CD4-positive, alpha-beta T cell treated with Interleukin-15 for 4 hours (primary cell): ENCODE data around the gene MYBBP1A.
A peak's percentile ranks its signal among the peaks of the same experiment; 100 is the strongest.
"Not testable (repeated sequence)": the region's sequence is repeated elsewhere in the genome, so short reads cannot be mapped to it uniquely, and the experiment has no call there.

Experiments
- DNase-seq: peaks from one replicate; pipeline ENCODE4 v3.0.0-alpha.2; 2020; ENCODE audit warnings: low spot score

The MYBBP1A gene

DNA sequence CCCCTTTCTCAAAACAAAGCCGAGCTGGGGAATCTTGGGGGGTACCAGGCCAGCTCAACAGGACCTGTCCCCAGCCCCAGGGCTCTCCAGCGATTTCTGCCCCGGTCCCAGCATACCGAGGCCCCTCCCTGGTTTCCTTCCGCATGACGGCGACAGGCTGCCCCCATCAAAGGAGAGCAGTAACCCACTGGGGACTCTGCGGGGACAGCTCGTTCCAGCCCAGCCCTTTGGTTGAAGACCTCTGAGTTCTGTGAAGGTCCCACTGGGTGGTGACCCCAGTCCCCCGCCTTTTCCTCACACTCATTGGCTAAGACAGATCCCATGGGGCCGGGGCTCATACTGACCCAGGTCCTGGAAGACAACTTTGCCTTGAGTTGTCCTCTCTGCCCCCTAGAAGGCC is 33.2 kb upstream of the MYBBP1A start:
- no peak for DNase-seq

DNA sequence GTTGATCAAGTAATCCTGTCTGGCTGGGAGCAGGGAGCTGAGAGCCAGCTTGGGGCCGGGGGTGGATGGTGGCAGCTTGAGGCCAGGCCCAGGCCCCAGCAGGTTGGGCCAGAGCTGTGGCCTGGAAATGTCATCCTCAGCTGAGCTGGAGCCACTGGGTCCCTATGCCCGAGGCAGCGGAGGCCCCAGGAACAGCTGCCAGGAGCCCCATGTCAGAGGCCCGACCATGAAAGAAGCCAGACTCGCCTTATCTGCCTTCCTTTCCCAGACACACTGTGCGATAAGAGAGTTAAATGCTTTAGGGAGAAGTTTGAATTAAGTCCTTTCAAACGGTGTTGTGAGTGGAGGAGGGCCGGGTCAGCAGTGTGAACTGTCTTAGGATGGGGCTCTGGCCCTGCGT is 32.6 kb upstream of the MYBBP1A start:
- no peak for DNase-seq

DNA sequence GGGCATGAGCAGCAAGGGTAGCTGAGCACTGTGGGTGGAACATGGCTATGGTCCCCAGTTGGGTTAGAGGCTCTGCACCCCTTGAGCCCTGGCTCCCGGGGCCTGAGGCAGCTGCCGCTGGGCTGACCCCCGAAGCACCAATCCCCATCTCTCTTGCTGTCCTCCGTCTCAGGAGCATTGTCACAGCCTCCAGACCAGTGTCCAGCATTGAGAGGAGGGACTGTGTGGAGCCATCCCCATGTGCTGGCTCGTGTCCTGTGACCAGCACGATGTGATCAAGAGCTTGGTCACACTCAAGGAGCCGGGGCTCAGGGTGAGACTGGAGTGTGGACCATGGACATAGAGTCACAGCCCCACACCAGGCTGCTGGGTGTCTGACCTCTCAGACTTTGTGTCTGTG is 32.0 kb upstream of the MYBBP1A start:
- no peak for DNase-seq

DNA sequence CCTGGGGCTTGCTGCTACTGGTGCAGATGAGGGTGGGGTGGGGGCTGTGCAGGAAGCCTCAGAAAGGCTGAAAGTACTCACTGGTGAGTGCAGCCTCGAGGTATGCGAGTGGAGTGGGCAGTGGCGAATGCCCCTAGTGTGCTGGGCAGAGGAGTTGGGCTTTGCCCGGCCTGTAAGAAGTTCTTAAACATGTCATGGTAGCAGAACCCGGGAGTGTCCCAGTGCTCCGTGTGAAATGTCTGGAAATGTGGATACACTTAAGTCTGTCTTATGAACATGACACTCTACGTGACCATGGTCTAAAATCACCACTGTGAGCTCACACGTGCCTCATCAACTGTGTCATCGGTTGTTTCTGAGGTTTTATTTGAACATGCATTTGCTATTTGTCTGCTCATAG is 30.9 kb upstream of the MYBBP1A start:
- no peak for DNase-seq

DNA sequence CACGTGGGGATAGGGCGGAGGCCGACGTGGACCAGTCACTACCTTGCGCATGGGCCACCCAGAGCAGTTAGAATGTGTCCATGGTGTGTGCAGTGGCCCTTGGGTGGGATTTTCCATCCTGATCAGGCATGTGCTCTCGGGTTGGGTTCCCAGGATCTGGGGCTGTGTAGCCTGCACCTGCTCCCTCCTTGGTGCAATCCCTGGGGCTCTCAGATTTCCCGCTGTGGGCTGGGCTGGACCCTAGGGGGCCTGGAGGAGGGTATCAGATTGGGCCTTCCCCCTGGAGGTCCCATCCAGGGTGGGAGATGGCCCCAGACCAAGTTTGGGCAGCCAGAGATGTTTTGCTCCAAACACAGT is 30.4 kb upstream of the MYBBP1A start:
- no peak for DNase-seq

DNA sequence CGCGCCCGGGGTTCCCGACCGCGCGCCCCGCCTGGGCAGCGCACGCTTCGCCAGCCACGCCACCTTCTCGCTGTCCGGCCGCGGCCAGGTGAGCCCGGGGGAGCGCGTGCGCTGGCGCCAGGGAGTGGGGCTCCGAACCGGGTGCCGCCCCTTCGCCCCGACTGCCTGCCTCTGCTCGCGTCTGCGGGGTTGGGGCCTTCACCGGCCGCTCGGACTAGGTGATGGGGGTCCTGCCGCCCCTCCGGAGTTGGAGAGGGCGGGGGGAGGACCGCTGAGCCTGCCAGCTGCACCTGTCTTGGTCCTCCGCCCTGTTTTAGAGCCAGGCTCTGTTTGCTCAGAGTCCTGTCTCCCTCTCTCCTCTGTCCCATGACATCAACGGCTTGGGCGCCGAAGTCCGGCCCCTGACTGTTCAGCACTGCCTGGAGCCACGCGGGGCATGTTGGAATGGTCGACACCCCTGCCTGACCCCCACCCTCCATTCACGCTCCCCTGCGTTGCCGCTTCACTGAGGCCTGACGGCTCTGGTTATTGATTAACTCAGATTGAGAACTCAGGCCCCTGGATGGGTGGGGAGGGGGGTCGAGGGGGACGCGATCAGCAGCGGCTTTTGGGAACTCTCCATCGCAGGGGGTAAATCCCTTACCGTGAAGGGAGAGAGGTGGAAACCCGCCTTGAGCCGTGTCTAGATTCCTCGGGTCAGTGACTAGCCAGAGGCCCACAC is 29.9 kb upstream of the MYBBP1A start:
- no peak for DNase-seq

DNA sequence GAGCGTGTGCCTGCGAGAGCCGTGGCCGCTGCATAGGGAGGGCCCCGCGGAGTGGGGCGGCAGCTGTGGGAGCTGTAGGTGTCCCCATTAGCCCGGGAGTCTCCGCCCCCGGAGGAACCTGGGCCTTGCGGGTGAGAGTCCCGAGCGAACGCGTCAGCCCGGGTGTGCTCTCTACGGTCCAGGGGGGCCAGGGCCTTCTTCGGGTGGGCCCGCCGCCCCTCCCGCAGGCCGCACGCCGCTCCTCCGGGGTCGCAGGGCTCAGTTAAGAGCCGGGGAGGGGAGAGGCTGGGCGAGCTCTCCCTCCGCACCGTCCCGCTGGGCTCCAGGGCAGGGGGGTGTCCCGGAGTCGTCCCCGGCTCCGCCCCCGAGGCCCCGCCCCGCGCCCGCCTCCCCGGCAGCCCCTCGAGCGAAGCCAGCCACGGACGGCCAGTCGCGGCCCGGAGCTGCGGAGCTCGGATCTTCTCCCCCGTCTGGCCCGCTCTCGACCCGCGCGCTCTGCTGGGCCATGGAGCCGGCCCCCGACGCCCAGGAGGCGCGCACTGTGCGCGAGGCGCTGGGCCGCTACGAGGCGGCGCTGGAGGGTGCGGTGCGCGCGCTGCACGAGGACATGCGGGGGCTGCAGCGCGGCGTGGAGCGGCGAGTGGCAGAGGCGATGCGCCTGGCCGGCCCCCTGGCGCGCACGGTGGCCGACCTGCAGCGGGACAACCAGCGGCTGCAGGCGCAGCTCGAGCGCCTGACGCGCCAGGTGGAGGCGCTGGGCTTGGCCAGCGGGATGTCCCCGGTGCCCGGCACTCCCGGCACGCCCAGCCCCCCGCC is 29.1 kb upstream of the MYBBP1A start, which contains the start of gene SMTNL2:
Gene SMTNL2 (plus strand): TSS at position 429 of the 816 bp plus-strand sequence. CDS start 77 bp downstream, at position 506.
- no peak for DNase-seq

DNA sequence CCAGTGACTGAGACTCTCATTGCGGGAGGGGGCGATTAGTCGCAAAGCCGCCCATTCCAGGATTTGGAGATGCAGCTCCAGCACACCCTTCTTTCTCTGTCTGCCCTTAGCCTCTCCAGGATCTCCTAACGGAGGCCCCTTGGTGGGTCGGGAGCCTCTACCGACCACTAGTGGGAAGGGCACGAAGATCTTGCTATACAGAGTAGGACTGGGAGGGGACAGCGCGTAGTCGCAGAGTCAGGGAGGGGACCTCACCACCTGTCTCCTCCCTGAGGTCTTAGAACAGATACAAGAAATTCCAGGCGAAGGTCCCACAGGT is 28.6 kb upstream of the MYBBP1A start:
- peak; percentile 9 for DNase-seq

DNA sequence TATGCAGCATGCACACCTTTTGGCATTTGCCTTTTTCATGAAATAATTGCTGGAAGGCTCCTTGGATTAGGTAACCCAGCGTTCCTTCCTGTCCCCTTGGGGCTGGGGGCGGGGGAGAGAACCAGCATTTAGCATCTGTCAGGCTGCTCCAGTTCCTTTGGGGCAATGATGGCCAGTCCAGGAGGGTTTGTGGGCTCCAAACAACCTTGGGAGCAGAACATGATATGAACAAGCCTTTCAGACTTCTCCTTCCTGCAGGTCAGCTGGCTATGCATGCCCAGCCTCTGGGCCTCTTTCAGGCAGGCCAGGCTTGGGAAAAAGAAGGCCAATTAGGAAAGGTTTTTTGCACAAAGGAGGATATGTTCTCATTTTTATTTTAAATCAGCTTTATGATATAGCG is 28.0 kb upstream of the MYBBP1A start:
- DNase-seq, result no peak

DNA sequence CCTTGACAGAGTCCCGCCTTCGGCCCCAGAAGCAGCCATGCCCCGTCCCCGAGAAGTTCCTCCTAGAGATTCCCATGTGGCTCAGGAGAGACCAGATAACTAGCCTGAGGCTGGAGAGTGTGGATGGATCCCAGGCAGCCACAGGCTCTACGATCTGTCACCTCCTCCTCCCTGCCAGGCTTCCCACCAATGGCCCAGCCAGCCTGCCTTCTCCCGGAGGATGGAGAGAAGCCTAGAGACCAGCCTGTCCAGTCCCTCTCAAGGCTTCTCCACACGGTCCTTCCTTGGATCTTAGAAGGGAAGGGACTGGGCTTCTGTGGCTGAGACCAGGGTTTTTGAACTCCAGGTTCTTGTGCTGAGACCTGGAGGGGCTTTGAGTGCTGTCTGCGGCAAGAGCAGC is 27.5 kb upstream of the MYBBP1A start:
- DNase-seq, result no peak

DNA sequence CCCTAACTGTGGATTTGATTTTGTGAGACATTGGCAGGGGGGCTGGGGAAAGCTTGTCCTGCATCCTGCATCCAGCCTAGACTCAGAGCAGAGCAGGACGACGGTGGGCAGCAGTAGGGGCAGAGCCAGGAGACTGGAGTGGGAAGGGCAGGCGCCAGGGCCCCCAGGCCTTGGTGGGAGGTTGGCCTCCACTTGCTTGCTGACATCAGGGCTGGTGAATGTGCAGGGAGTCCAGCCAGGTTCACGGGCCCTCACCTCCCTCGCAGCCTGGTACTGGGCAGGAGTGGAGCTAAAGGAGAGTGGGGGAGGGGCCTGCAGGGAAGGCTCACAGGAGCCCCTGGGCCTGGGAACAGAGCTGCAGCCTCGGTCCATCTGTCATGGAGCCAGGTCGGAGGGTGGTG is 26.9 kb upstream of the MYBBP1A start:
- DNase-seq, result no peak

DNA sequence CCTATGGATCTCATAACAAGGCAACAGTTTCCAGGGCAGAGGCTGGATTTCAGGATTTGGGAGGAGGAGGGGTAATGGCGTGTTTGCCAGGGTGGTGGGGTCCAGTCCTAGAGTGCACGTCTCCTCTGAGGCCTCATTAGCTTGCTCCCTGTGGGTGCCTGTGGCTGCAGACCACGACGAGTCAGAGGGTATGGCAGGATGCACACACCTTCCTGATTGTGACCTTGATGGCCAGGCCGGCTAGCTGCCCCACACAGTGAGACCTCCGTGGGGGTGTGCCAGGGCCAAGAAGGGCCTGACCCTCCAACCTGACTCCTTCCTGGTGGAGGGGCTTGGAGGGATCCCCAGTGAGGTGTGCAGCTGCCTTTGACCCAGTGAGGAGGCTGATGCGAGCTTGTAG is 25.1 kb upstream of the MYBBP1A start:
- DNase-seq, result no peak

DNA sequence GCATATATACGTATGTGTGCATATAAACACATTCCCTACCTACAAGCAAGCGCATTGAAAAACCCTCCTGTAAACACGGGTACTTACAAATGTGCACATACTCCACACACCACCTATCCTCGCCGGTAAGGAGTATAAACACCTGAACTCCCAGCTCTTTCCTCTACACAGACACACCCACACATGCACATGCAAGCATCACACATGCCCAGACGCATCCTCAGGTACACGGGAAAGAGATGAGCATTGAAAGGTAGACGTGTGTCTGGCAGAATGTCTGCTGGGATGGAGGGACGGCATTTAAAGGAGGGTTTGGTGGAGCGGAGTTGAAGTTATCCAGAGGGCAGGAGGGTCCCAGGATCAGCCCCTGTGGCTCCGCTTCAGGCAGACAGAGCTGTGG is 24.5 kb upstream of the MYBBP1A start:
- no peak for DNase-seq

DNA sequence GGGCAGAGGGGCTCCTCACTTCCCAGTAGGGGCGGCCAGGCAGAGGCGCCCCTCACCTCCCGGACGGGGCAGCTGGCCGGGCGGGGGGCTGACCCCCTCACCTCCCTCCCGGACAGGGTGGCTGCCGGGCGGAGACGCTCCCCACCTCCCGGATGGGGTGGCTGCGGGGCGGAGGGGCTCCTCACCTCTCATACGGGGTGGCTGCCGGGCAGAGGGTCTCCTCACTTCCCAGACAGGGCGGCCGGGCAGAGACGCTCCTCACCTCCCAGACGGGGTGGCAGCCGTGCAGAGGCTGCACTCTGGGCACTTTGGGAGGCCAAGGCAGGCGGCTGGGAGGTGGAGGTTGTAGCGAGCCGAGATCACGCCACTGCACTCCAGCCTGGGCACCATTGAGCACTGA is 23.2 kb upstream of the MYBBP1A start:
- not testable (repeated sequence) for DNase-seq

DNA sequence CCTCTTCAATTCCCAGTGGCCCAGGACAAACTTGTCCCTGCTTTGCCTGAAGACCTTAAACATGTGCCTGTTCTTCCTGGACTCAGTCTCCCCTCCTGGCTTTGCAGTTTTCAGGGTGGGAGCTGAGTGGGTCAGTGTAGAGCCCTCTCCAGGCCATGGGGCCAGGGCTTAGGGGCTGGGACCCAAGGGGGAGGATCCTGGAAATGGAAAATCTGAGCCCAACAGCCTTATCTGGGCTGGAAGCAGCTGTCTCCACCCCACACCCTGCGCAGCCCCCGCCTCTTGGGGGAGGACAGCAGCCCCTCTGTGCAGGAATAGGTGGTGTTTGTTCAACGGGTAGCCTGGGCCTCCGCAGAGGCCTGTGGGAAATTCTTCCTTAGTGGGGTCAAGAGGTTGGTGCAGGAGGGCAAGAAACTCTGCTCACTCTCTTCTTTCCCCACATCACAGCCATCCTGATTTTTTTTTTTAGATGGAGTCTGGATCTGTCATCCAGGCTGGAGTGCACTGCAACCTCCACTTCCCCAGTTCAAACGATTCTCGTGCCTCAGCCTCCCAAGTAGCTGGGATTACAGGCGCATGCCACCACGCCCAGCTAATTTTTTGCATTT is 22.3 kb upstream of the MYBBP1A start:
- DNase-seq, result no peak

DNA sequence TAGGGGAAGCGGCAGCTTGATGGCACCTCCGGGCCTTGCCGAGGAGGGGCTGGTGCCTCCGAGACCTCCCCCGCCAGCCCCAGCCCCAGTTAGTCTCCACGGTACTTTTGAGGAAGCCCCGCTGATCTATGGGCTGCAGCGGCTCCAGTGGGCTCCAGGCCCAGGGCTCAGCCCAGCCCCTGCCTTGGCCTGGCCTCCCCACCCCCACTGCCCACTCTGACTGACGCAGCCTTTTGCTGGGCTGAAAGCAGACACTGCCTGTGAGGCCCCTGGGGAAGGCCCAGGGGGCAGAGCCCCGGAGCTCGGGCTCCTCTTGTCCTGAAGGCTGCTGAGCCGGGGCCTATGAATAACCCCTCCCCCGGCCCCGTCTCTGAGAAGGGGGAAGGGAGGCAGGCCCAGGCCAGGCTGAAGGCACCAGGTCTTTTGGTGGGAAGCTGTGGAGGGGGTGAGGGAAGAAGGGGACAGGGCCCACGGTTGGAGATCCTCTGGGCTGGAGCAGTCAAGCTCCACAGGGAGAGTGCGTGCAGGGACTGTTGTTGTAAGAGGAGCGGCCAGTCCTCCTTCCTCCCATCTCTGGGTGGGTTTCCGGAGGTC is 21.6 kb upstream of the MYBBP1A start:
- DNase-seq, result no peak

DNA sequence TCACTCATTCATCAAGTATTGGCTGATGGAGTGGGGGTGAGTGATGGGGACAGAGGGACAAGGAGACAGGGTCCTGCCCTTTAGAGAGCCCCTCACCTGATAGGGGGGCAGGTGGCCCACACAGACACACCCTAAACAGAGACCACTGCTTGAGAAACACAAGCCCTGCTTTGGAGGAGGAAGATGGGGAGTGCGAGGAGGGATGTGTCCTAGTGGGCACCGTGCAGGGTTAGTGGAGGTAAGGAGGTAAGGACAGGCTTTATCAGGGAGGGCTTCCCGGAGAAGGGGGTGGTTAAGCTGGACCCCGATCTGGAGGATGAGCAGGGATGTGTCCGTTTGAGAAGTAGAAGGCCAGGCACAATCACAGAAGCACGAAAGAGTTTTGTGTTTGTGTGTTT is 21.0 kb upstream of the MYBBP1A start:
- no peak for DNase-seq

DNA sequence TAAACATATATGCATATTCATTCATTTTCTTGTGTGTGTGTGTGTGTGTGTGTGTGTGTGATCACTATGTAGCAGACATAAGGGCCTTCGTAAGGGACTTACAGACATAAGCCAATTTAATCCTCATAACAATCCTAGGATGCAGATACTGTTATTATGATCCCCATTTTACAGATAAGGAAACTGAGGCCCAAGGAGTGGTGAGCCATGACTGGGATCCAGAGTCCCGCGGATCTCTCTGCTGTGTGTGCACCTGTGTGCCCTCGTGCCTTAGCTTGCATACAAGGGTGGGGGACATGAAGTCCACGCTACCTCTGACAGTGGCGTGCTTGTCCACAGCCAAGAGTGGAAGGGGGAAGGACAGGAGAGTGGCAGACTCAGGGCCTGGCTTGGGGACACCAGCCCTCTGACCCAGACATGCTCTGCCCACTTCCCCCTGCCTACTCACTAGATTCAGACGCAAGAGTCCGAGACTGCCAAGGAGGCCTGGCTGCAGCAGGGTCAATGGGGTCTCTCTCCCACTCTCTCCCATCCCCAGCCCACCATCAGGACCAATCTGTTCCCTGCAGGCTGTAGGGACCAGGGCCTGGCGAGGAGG is 19.4 kb upstream of the MYBBP1A start:
- no peak for DNase-seq

DNA sequence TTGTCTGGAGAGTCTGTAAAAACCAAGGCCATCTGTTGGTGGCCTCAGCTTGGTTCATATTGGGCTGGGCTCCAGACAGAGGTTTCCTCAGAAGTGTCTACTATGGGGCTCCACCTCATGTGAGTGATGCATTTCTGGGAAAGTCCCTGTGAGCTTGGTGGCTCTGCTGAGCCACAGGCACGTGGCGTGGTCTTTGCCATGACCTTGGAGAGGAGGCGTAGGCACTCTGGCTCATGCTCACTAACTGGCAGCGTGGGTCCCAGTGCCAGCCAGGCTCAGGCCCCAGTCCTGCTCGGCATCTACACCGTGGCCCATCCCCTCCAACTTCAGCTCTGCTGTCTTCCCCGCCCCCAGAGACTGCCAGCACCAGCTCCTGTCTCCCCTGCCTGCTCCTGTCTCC is 18.5 kb upstream of the MYBBP1A start:
- peak; percentile 66 for DNase-seq

DNA sequence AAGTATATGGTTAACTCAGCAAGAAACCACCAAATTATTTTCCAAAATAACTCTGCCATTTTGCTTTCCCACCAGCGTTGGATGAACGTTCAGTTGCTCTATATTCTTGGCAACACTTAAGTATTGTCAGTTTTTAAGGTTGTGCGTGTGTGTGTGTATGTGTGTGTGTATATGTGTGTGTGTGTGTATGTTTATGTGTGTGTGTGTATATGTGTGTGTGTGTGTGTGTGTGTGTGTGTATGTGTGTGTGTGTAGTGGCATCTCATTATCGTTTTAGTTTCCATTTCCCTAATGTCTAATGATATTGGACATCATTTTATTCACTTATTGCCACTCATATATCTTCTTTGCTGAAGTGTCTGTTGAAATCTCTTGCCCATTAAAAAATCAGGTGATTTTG is 17.9 kb upstream of the MYBBP1A start:
- no peak for DNase-seq

DNA sequence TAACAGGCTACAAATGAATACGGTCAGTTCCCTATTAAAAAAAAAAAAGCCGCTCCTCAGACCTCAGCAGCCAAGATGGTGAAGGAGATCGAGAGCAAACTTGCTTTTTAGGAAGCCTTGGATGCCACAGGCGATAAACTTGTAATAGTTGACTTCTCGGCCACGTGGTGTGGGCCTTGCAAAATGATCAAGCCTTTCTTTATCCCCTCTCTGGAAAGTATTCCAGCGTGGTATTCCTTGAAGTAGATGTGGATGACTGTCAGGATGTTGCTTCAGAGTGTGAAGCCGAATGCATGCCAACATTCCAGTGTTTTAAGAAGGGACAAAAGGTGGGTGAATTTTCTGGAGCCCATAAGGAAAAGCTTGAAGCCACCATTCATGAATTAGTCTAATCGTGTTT is 16.9 kb upstream of the MYBBP1A start:
- DNase-seq, result no peak

DNA sequence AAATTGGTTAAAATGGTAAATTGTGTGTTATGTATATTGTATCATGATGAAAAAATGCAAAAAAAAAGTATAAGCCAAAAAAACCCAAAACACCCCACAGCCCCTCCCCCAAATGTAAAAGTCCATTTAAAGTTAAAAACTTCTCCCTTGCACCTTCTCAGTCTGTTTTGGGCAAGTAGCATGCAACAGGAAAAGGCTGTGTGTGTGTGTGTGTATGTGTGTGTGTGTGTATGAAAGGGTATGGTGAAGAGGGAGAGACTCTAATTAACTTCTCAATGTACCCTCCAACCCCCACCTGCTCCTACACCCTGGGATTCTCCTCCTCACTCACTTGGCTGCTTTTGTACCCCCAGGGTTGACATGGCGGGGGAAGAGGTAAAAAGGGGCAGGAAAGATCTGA is 14.4 kb upstream of the MYBBP1A start:
- DNase-seq, result no peak

DNA sequence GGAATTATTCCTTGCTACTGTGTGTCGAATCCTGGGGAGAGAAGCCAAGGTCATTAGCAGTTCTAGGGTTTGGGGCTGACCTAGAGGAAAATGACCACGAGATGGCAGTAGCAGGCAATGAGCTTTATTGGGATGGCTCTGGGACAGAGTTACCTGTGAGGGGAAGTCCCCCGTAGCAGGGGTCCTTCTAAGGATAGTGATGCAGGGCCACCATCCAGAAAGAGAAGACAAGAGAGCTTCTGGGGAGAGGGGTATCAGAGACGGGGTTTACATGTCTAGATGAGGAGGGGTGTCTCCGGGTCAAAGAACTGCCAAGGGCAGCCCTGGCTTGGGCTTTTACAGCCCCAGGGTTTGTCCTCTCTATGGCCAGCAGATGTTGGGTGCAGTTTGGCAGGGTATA is 11.6 kb upstream of the MYBBP1A start:
- DNase-seq, result peak; percentile 40
